Measurements from ENCODE around the gene GRIK4. TPM values are rescaled to one million over a fixed set of nuclear protein-coding genes. Genes with fewer than 3 reads are reported as not detected.
A peak's percentile ranks its signal among the peaks of the same experiment; 100 is the strongest.

GRIK4 gene
- total RNA-seq, 4 donors from 2014 or later: under 0.01 to 0.69 (median 0.25) TPM

DNA sequence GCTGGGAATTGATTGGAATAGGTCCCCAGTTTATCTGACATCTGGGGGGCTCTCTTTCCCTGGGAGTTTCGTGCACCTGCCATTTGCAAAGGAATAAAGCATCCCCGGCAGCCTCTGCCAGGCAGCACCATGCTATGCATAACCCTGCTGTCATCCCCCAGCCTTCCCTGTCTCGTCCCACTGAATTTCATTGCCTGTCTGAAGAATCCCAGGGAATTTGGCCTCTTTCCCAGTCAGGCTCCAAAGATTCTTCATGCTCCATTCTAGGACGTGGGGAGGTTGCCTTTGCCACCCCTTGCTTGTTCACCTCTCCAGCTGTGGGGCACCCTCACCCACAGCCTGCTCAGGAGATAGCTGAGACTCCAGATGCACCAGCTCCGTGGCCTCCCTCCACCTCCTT lies 317.3 kb downstream of the GRIK4 start:
- H3K27ac ChIP-seq: no peak overlapping the region
- H3K27me3 ChIP-seq: peaks cover 71% of the 10 kb centered on the region
- H3K9me3 ChIP-seq: no peaks in the 10 kb centered on the region
- no peaks in the 10 kb centered on the region for H3K4me1 ChIP-seq
- TF ChIP-seq POLR2A (IDR thresholded peaks at IDR 0.05) (no peak), POLR2AphosphoS5 (IDR thresholded peaks at IDR 0.05) (no peak)
- 8 to 40% methylated on average over 1 to 3 of the region's 5 CpGs for WGBS, 2 donors (ENCODE audit: low coverage in 1 of 2)
- H3K4me3 ChIP-seq: no peak overlapping the region
- H3K36me3 ChIP-seq: no peaks in the 10 kb centered on the region
- no peak for ATAC-seq

DNA sequence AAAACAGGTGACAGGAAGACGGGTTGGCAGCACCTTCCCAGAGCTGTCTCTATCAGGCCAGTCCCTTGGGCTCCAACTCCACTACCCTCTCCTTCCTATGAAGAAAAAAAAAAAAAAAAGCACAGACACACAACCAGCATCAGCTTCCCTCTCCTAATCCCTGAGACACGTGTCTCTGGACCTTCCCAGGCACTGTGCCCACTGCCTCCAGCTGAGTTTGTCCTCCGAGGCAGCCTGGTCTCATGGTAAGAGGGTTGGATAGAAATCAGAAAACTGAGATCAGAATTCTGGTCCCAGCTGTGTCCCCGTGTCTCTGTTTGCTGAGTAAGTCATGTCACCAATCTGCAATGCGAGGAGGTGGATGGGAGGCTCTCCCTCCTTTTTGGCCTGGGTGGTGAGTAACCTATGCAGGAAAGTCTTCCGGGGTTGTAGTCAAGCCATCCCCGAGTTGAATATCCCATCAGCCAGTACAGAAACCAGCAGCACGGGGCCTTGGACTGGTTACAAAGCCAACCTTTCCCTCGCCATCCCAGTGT lies 318.6 kb downstream of the GRIK4 start:
- Histone ChIP-seq H3K27me3 (peaks cover 82% of the 10 kb centered on the region), H3K9me3 (no peaks in the 10 kb centered on the region), H3K27ac (no peak overlapping the region), H3K36me3 (no peaks in the 10 kb centered on the region), H3K4me3 (no peak overlapping the region), H3K4me1 (no peaks in the 10 kb centered on the region)
- WGBS, 2 donors (ENCODE audit: low coverage in 1 of 2): 57 to 59% methylated on average over 4 to 7 of the region's 9 CpGs
- ATAC-seq: no peak
- TF ChIP-seq EP300 (IDR thresholded peaks at IDR 0.05) (no peak), POLR2A (IDR thresholded peaks at IDR 0.05) (no peak), POLR2AphosphoS5 (IDR thresholded peaks at IDR 0.05) (no peak)
- TF ChIP-seq, protein P1, sequence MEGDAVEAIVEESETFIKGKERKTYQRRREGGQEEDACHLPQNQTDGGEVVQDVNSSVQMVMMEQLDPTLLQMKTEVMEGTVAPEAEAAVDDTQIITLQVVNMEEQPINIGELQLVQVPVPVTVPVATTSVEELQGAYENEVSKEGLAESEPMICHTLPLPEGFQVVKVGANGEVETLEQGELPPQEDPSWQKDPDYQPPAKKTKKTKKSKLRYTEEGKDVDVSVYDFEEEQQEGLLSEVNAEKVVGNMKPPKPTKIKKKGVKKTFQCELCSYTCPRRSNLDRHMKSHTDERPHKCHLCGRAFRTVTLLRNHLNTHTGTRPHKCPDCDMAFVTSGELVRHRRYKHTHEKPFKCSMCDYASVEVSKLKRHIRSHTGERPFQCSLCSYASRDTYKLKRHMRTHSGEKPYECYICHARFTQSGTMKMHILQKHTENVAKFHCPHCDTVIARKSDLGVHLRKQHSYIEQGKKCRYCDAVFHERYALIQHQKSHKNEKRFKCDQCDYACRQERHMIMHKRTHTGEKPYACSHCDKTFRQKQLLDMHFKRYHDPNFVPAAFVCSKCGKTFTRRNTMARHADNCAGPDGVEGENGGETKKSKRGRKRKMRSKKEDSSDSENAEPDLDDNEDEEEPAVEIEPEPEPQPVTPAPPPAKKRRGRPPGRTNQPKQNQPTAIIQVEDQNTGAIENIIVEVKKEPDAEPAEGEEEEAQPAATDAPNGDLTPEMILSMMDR (IDR thresholded peaks at IDR 0.05): no peak

DNA sequence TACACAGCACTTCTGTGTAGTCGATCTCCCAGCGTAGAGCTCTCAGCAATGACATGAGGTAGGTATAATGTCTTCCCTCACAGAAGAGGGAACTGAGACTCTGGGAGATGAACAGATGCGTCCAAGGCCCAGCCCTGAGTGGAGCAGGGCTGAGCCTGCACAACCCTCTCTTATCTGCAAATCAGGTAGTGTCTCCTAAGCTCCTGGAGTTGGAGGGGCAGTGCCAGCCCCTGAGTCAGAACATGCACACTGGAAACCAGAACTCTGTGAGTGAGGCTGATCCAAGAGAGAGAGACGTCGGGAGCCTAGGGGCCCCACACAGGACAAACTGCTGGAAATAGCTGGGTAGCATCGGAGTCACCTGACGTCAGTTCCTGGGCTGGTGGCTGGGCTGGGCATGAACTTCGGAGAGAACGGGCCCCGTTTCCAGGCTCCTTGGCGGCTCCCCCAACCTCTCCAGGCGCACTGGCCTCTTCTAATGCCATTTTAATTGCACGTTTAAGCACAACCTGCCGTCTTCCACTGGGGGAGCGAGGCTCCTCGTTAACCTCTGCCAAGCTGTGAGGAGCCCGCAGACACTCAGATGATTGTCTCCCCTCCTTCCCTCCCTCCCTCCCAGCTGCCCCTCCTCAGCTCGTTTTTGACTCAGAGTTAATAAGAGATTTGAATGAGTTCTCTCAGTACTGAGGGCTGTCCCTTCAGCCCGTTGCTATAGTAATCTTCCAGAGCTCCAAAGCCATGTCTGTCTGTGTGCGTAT lies 321.1 kb downstream of the GRIK4 start:
- H3K4me1 ChIP-seq: no peaks in the 10 kb centered on the region
- ATAC-seq: peak; percentile 22
- 13 to 29% methylated on average over 3 to 6 of the region's 20 CpGs for WGBS, 2 donors (ENCODE audit: low coverage in 1 of 2)
- no peaks in the 10 kb centered on the region for H3K9me3 ChIP-seq
- TF ChIP-seq POLR2A (IDR thresholded peaks at IDR 0.05) (no peak), EP300 (IDR thresholded peaks at IDR 0.05) (no peak), POLR2AphosphoS5 (IDR thresholded peaks at IDR 0.05) (no peak)
- no peak overlapping the region for H3K27ac ChIP-seq
- H3K27me3 ChIP-seq: peaks cover 75% of the 10 kb centered on the region
- H3K4me3 ChIP-seq: no peak overlapping the region
- no peaks in the 10 kb centered on the region for H3K36me3 ChIP-seq

DNA sequence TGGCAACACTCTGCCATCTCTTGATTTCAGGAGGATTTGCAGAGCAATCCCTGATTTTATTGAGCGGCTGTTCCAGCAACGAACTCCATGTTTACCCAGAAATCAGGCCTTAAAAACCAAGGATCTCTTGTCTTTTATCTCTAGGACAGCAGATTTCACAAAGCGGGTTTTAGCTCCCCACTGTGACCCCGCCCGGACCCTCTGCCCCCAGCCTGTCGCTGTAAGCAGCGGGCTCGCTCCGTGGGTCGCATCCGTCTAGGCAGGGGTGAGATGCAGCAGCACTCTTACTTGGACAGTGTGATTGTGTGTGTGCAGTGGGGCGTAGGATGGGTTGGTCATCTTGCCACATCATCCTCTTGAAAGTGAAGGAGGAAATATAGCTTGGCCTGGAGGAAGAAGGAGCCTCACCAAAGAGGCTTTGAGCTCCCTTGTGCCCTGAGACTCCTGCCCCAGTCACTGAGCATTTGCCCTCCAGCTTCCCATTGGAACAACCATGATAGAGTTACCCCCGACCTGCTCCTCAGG lies 323.2 kb downstream of the GRIK4 start:
- 60 to 90% methylated on average over 1 to 2 of the region's 13 CpGs for WGBS, 2 donors (ENCODE audit: low coverage in 1 of 2)
- TF ChIP-seq EP300 (IDR thresholded peaks at IDR 0.05): no peak
- TF ChIP-seq POLR2AphosphoS5 (IDR thresholded peaks at IDR 0.05): no peak
- no peaks in the 10 kb centered on the region for H3K36me3 ChIP-seq

DNA sequence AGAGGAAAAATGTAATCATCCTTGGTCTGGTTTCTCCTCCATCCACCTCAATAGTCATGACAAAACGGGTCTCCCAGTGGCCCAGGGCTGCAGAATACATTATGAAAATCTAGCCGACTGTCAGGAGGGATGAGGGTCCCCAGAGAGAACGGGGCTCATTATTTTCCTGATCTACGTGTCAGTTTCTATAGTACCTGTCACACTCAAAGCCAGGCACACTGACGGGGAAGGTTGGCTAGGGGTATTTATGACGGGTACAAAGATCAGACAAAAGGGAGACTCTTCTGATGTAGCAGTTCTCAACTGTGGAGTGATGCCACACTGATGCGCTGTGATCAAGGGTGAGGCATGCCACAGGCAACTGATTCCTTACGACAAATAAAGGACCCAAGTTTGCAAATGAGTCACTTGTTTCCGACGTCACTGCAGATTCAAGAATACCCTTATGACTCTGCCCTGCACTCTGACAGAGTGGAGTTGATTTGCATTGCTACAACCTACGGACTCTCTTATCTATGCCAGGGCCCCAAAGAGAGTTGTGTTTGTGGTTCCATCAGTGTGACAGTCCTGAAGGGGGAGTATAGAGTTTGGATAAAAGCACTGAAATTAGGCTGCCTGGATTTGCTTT lies 324.2 kb downstream of the GRIK4 start:
- peaks cover 51% of the 10 kb centered on the region for H3K27me3 ChIP-seq
- no peaks in the 10 kb centered on the region for H3K36me3 ChIP-seq
- H3K4me1 ChIP-seq: no peaks in the 10 kb centered on the region
- no peak overlapping the region for H3K4me3 ChIP-seq
- no peaks in the 10 kb centered on the region for H3K9me3 ChIP-seq
- ATAC-seq: no peak
- TF ChIP-seq POLR2AphosphoS5 (IDR thresholded peaks at IDR 0.05): no peak
- TF ChIP-seq, protein P1 (IDR thresholded peaks at IDR 0.05): no peak
- TF ChIP-seq EP300 (IDR thresholded peaks at IDR 0.05): no peak
- TF ChIP-seq POLR2A (IDR thresholded peaks at IDR 0.05): no peak
- WGBS, 2 donors (ENCODE audit: low coverage in 1 of 2): 69 to 70% methylated on average over 7 to 9 of the region's 11 CpGs
- no peak overlapping the region for H3K27ac ChIP-seq

More for the DNA sequence above, 323.2 kb downstream of the GRIK4 start:
- H3K9me3 ChIP-seq: no peaks in the 10 kb centered on the region
- no peak overlapping the region for H3K27ac ChIP-seq
- no peak overlapping the region for H3K4me3 ChIP-seq
- H3K4me1 ChIP-seq: no peaks in the 10 kb centered on the region
- H3K27me3 ChIP-seq: peaks cover 56% of the 10 kb centered on the region
- no peak for ATAC-seq

DNA sequence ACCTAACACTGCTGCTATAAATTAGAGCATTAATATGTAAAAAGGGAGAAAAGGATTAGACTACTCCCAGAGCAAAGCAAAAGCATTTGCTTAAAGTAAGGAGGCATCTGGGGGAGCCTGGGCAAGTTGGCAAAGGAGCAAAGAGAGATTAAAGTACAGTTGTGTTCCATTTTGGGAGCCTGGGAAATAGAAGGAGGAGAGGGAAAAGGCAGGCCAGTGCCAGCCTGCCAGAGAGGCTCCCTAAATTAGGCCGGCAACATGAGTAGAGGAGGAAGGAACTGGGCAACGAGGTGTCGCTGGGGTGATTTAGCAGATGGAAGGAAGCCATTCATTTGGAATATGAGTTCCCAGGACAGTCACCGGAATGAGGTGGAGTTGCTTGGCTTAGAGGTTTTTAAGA lies 326.1 kb downstream of the GRIK4 start:
- no peak overlapping the region for H3K27ac ChIP-seq
- no peaks in the 10 kb centered on the region for H3K36me3 ChIP-seq
- TF ChIP-seq EP300 (IDR thresholded peaks at IDR 0.05): no peak
- TF ChIP-seq POLR2A (IDR thresholded peaks at IDR 0.05): no peak
- H3K9me3 ChIP-seq: peaks cover 0 to 4% (median 0%) of the 10 kb centered on the region in 3 donors
- no peaks in the 10 kb centered on the region for H3K4me1 ChIP-seq
- H3K4me3 ChIP-seq: no peak overlapping the region
- peaks cover 33% of the 10 kb centered on the region for H3K27me3 ChIP-seq
- ATAC-seq: no peak
- WGBS, 2 donors (ENCODE audit: low coverage in 1 of 2): 59 to 70% methylated on average over 4 of the region's 4 CpGs
